ENCODE results near the gene SLC22A5.

DNA sequence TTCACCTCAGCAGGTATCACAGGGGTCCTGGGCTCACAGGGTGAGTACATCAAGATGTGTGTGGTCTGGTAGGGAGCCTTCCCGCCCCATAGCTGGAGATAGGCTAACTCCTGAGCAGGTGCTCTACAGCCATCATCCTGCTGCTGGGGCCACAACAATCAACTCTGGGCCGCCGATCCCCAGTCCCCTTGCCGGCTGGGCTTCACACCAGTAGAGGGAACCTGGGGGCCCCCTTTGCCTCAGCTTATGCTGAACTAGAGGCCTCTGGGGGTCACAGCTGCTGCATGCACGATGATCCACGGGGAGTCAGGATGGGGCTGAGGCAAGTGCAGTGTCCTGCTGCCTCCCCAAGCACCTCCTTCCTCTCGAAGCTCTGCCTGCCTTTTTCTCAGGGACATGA lies 74.6 kb downstream of the SLC22A5 start:
- TF ChIP-seq, protein P1, sequence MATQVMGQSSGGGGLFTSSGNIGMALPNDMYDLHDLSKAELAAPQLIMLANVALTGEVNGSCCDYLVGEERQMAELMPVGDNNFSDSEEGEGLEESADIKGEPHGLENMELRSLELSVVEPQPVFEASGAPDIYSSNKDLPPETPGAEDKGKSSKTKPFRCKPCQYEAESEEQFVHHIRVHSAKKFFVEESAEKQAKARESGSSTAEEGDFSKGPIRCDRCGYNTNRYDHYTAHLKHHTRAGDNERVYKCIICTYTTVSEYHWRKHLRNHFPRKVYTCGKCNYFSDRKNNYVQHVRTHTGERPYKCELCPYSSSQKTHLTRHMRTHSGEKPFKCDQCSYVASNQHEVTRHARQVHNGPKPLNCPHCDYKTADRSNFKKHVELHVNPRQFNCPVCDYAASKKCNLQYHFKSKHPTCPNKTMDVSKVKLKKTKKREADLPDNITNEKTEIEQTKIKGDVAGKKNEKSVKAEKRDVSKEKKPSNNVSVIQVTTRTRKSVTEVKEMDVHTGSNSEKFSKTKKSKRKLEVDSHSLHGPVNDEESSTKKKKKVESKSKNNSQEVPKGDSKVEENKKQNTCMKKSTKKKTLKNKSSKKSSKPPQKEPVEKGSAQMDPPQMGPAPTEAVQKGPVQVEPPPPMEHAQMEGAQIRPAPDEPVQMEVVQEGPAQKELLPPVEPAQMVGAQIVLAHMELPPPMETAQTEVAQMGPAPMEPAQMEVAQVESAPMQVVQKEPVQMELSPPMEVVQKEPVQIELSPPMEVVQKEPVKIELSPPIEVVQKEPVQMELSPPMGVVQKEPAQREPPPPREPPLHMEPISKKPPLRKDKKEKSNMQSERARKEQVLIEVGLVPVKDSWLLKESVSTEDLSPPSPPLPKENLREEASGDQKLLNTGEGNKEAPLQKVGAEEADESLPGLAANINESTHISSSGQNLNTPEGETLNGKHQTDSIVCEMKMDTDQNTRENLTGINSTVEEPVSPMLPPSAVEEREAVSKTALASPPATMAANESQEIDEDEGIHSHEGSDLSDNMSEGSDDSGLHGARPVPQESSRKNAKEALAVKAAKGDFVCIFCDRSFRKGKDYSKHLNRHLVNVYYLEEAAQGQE (IDR thresholded peaks at IDR 0.05; ENCODE audit: insufficient read depth in 1 of 2, low read depth in 2 of 2, low read length in 2 of 2): no peak
- no peak for TF ChIP-seq POLR2AphosphoS5 (IDR thresholded peaks at IDR 0.05; ENCODE audit: low read depth, low read length)
- no peak for TF ChIP-seq FOXP2 (optimal IDR thresholded peaks at IDR 0.05; ENCODE audit: borderline replicate concordance, extremely low read depth, extremely low read length, insufficient read depth)
- TF ChIP-seq TAF1 (IDR thresholded peaks at IDR 0.05; ENCODE audit: borderline replicate concordance, insufficient read depth, low read length): no peak
- TF ChIP-seq SIN3A (IDR thresholded peaks at IDR 0.05; ENCODE audit: borderline replicate concordance, insufficient read depth, low read length): no peak
